ENCODE measurements around the gene ZNF433. TPM values are rescaled to one million over a fixed set of nuclear protein-coding genes. Genes with fewer than 3 reads are reported as not detected.
"Not testable (repeated sequence)": the region's sequence is repeated elsewhere in the genome, so short reads cannot be mapped to it uniquely, and the experiment has no call there.

Gene ZNF433
- total RNA-seq, 2 donors from 2014 or later, result 2.3 to 2.7 TPM

- intact Hi-C loops (cut with DNase I, micrococcal nuclease), result no loop called here
These were observed 35.1 kb downstream of the ZNF433 start for GRCh38 chr19:12000152-12000981.

DNA sequence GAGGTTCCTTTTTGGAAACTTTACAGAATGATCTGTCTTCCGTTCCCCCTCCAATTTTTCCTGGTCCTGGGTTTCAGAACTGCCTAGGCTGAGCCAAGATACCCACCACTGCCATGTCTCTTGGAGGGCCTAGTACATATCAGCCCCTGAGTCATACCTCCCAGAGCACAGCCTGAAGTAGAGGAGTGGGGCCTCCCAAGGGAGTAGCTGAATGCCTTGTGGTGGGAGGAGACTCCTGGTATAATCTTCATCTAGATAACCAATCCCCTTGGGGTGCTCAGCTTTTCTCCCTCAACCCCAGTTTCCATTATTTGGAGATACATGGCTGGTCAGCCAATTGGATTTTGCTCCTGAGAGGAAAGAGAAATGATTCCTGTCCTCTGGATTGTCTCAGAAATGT is 40.3 kb downstream of the ZNF433 start:
- intact Hi-C loops (cut with DNase I, micrococcal nuclease), result loop anchor here in 1 of 2 donors (10.0 kb wide), 1 partner anchor 70 kb away; the partner anchor contains the start of gene ZNF700
- ATAC-seq (no peak), DNase-seq (no peak)

More at GRCh38 chr19:12000152-12000981, 35.1 kb downstream of the ZNF433 start:
- no peak for ATAC-seq
- DNase-seq, result no peak

DNA sequence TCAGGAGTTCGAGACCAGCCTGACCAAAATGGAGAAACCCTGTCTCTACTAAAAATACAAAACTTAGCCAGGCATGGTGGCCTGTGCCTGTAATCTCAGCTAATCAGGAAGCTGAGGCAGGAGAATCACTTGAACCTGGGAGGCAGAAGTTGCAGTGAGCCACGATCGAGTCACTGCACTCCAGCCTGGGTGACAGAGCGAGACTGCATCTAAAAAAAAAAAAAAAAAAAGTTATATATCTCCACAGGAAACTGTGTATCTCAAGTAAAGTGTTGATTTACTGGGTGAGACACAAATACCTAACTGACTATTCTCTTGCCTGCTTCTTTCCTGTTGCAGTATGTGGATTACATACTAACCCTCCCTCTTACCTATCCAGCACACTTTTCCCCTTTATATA is 43.6 kb downstream of the ZNF433 start:
- intact Hi-C loops (cut with DNase I, micrococcal nuclease), result loop anchor here (5.0 to 10.0 kb wide), 2 partner anchors 67 to 70 kb away; partner anchors contain the start of gene ZNF700 (in 1 of the 2)
- ATAC-seq, DNase-seq: not testable (repeated sequence)

DNA sequence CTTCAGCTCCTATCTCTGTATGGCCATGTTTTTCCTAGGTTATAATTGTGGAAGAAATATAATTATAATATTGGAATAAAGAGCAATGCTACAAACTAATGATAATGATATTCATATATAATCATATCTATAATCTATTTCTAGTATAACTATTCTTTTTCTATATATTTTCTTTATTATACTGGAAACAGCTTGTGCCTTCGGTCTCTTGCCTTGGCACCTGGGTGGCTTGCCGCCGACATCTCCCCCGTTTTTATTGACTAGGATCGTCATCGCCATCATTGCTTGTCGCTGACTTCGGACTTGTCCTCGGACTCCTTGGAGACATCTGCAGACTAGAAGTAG is 46.4 kb downstream of the ZNF433 start:
- ATAC-seq (no peak), DNase-seq (no peak)
- intact Hi-C loops (cut with DNase I, micrococcal nuclease), result loop anchor here in 1 of 2 donors (5.0 kb wide), 1 partner anchor 192 kb away; the partner anchor contains the start of gene ZNF491

- ATAC-seq (peak; percentile 99), DNase-seq (peak; percentile 98 to 99)
- intact Hi-C loops (cut with DNase I, micrococcal nuclease), result loop anchor here in 1 of 2 donors (5.0 kb wide), 1 partner anchor 190 kb away; the partner anchor contains the start of gene ZNF491
These were observed 47.8 kb downstream of the ZNF433 start for GRCh38 chr19:11987405-11988281.

DNA sequence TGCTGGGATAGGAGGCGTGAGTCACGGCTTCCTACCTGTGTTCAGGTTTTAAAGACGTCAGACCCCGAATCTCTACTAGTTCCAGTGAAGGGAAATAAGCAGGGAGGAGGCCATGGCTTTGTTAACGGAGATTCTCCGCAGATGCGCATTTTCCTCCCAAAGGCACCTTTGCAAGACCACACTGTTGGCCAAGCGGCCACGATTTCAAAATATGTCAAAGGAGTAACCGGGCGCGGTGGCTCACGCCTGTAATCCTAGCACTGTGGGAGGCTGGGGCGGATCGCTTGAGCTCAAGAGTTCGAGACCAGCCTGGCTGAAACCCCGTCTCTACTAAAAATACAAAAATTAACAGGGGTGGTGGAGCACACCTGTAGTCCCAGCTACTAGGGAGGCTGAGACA is 48.7 kb downstream of the ZNF433 start:
- intact Hi-C loops (cut with DNase I, micrococcal nuclease), result loop anchor here in 1 of 2 donors (5.0 kb wide), 1 partner anchor 189 kb away; the partner anchor contains the start of gene ZNF491
- ATAC-seq (no peak), DNase-seq (peak in 1 of 2 donors; percentile 14)

GRCh38 chr19:11984986-11985385 is 50.5 kb downstream of the ZNF433 start:
- ATAC-seq (no peak), DNase-seq (no peak)
- intact Hi-C loops (cut with DNase I, micrococcal nuclease), result loop anchor here in 1 of 2 donors (5.0 kb wide), 1 partner anchor 188 kb away; the partner anchor contains the start of gene ZNF491

DNA sequence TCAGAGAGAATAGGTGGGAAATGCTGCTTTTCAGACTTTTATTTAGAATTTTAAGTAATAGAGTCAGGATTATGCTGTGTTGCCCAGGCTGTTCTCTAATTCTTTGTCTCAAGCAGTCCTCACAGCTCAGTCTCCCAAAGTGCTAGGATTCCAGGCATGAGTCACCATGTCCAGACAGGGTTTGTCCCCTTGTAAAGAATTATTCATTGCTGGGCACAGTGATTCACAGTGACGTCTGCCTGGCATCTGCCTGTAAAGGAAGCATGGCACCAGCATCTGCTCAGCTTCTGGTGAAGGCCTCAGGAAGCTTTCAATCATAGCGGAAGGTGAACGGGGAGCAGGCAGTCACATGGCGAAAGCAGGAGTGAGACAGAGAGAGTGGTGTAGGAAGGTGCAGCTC is 53.0 kb downstream of the ZNF433 start:
- no peak for DNase-seq
- ATAC-seq, result no peak
- intact Hi-C loops (cut with DNase I, micrococcal nuclease), result no loop called here

DNA sequence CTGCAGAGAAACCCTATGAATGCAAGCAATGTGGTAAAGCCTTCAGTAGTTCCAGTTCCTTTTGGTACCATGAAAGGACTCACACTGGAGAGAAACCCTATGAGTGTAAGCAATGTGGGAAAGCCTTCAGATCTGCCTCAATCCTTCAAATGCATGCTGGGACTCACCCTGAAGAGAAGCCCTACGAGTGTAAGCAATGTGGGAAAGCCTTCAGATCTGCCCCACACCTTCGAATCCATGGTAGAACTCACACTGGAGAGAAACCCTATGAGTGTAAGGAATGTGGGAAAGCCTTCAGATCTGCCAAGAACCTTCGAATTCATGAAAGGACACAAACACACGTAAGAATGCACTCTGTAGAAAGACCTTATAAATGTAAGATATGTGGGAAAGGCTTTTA is 56.0 kb downstream of the ZNF433 start:
- intact Hi-C loops (cut with DNase I, micrococcal nuclease), result no loop called here
- no peak for DNase-seq
- no peak for ATAC-seq

- intact Hi-C loops (cut with DNase I, micrococcal nuclease), result no loop called here
- DNase-seq (no peak), ATAC-seq (no peak)
These were observed 56.9 kb downstream of the ZNF433 start for GRCh38 chr19:11978492-11979100.

DNA sequence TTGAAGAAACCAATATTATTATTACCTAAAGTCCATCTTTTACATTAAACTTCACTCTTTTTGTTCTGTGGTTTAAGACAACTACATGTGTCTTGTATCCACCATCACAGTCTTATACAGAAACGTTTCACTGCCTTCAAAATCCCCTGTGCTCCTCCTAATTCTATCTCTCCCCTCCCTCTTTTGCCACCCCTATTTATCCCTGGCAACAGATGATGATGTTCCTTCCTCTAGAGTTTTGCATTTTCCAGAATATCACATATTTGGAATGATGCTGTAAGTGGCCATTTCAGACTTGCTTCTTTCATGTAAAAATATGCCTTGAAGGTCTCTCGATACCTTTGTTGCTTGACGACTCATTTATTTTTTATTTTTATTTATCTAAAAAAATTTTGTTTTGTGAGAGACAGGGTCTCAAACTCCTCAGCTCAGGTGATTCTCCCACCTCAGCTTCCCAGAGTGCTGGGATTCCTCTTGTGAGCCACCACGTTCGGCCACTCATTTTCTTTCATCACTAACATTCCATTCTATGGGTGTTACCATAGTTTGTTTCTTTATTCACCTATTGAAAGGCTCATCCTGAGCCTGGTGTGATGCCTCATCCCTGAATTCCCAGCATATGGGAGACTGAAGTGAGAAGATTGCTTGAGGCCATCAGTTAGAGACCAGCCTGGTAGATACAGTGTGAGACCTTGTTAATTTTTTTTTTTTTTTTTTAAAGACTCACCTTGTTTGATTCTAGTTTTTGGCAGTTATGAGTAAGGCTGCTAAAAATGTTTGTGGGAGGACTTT is 62.3 kb downstream of the ZNF433 start:
- ATAC-seq, result no peak
- no peak for DNase-seq
- intact Hi-C loops (cut with DNase I, micrococcal nuclease), result no loop called here

DNA sequence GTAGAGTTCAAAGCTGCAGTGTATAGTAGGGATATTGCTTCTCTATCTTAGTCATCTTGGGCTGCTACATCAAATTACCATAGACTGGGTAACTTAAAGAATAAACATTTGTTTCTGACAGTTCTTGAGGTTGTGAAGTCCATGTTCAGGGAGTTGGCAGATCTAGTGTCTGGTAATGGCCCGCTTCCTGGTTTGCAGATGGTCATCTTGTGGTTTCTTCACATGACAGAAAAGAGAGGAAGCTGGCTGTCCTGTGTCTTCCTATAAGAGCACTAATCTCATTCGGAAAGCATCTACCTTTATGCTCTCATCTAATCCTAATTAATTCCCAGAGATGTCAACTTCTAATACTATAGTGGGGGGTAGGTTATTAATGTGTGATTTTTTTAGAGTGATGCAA is 64.4 kb downstream of the ZNF433 start:
- ATAC-seq (no peak), DNase-seq (no peak)
- intact Hi-C loops (cut with DNase I, micrococcal nuclease), result no loop called here

DNA sequence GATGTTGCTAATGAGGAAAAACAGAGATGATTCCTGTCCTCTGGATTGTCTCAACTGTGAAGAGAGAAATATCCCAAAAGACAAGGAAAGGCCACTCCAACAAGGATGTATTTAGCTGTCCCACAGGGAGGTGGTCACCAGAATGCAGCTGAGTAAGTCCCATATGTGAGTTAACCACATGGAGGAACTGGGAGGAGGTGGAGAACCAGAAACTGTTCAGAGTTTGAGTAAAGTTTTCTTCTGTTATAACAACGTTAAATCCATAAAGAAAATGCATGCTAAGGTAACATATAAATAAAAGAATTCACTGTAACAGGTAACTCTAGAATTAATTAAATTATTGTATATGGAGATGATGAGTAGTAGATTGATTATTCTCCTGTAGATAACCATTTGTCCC is 65.3 kb downstream of the ZNF433 start:
- DNase-seq (no peak), ATAC-seq (no peak)
- intact Hi-C loops (cut with DNase I, micrococcal nuclease), result no loop called here

GRCh38 chr19:11964858-11965645 is 70.4 kb downstream of the ZNF433 start, which contains the start of gene ZNF763:
ZNF763 (plus strand) TSS chr19:11965040; CDS start chr19:11965209, 169 bp downstream.
- peak; percentile 98 for ATAC-seq
- DNase-seq, result peak; percentile 97 to 98
- intact Hi-C loops (cut with DNase I, micrococcal nuclease), result no loop called here
